ENCODE data around the gene RASGRF1.

DNA sequence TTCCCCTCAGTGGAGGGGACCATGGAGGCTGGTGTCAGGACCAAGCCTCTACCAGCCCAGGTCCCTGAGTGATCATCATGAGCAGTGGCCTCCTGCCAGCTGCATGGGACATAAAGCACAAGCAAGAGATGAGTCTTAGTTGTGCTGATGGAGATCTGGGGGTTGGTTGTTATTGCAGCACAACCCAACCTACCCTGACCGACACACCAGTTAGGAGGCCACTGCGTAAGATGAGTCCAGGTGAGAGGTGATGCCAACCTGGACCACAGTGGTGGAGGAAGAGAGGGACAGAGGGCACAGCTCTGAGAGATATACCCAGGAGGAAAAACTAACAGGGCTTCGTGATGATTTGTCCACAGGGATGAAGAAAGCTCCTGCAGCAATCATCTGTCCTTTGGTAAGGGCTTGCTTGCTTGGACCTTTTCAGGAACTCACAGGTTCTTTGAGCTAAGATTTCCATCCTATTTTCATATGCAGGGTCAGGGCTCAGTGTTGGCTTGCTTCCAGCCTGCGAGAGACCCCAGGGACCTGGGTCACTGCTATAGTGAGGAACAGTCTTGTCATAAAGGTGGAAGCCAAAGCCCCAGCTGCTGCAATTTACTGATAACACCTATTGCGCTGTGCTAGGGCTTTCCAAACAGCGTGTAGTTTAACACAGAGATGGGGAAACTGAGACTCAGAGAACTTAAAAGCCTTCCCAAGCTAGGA lies 8.1 kb downstream of the RASGRF1 start:
- TF ChIP-seq, protein P1, sequence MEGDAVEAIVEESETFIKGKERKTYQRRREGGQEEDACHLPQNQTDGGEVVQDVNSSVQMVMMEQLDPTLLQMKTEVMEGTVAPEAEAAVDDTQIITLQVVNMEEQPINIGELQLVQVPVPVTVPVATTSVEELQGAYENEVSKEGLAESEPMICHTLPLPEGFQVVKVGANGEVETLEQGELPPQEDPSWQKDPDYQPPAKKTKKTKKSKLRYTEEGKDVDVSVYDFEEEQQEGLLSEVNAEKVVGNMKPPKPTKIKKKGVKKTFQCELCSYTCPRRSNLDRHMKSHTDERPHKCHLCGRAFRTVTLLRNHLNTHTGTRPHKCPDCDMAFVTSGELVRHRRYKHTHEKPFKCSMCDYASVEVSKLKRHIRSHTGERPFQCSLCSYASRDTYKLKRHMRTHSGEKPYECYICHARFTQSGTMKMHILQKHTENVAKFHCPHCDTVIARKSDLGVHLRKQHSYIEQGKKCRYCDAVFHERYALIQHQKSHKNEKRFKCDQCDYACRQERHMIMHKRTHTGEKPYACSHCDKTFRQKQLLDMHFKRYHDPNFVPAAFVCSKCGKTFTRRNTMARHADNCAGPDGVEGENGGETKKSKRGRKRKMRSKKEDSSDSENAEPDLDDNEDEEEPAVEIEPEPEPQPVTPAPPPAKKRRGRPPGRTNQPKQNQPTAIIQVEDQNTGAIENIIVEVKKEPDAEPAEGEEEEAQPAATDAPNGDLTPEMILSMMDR (IDR thresholded peaks at IDR 0.05), result no peak
- no peak for TF ChIP-seq POLR2A (IDR thresholded peaks at IDR 0.05)
